HEK293 (cell line): Measurements from ENCODE around the gene CMYA5.

ENCODE experiments used
- CTCF ChIA-PET: fragments of 350-600 bp; formaldehyde crosslinking; extraction: SDS; loops from one replicate; lab custom pipeline; 2021; ENCODE audit warnings: antibody characterized with exemption; lab: Yijun Ruan, JAX
- POLR2A ChIA-PET: fragments of 300-600 bp; formaldehyde crosslinking; extraction: SDS; loops from one replicate; lab custom pipeline; 2020; ENCODE audit warnings: antibody characterized with exemption, inconsistent platforms; lab: Yijun Ruan, JAX
- H3K27ac ChIP-seq: fragments of 200-500 bp; sonication (Bioruptor generic); 2 replicates; pipeline ENCODE4 v1.5.1; 2014; ENCODE audit warnings: low read depth, low read length, control low read depth, inconsistent platforms; ENCODE audit errors: extremely low read depth
- H3K36me3 ChIP-seq, 2 experiments: fragments of 200-500 bp in 1 of 2; sonication (Bioruptor generic) in 1 of 2; 1 replicate in 1 of 2; 2 replicates in 1 of 2; pipeline ENCODE4 v1.5.1; 2014 to 2017; ENCODE audit warnings: inconsistent platforms in 2 of 2, low read length in 2 of 2; ENCODE audit not compliant: control insufficient read depth in 2 of 2, insufficient read depth in 1 of 2
- H3K4me1 ChIP-seq: fragments of 200-500 bp; sonication (Bioruptor generic); 2 replicates; pipeline ENCODE4 v1.5.1; 2014; ENCODE audit warnings: mild to moderate bottlenecking, low read length, inconsistent platforms; ENCODE audit not compliant: control insufficient read depth, insufficient read depth
- H3K4me3 ChIP-seq: 2 replicates; pipeline ENCODE4 v1.5.1; 2011; ENCODE audit warnings: low read depth, mild to moderate bottlenecking, control low read depth, low read length, moderate library complexity
- H3K9me3 ChIP-seq: fragments of 200-500 bp; sonication (Bioruptor generic); 2 replicates; pipeline ENCODE4 v1.5.1; 2014; ENCODE audit warnings: low read depth, low read length, inconsistent platforms; ENCODE audit not compliant: control insufficient read depth, insufficient read depth
- ATF2 ChIP-seq: fragments of 450-650 bp; formaldehyde crosslinking; IDR thresholded peaks from 2 replicates; pipeline ENCODE4 v1.5.1; 2016; ENCODE audit warnings: missing biosample characterization, missing genetic modification characterization, low read depth
- HIC1 ChIP-seq: fragments of 450-650 bp; formaldehyde crosslinking; IDR thresholded peaks from 2 replicates; pipeline ENCODE4 v1.5.1; 2016; ENCODE audit warnings: missing biosample characterization, missing genetic modification characterization
- HOXC10 ChIP-seq: sonication (generic); formaldehyde crosslinking; IDR thresholded peaks from 2 replicates; pipeline ENCODE4 v1.8.1; 2023; ENCODE audit warnings: mild to moderate bottlenecking, missing genetic modification reagents
- KLF10 ChIP-seq: fragments of 450-650 bp; IDR thresholded peaks from 2 replicates; pipeline ENCODE4 v1.5.1; 2018; ENCODE audit warnings: missing biosample characterization, mild to moderate bottlenecking, missing genetic modification characterization
- PRDM4 ChIP-seq: fragments of 450-650 bp; formaldehyde crosslinking; IDR thresholded peaks from 2 replicates; pipeline ENCODE4 v1.5.1; 2017; ENCODE audit warnings: missing biosample characterization, missing genetic modification characterization
- SALL2 ChIP-seq: fragments of 450-650 bp; formaldehyde crosslinking; IDR thresholded peaks from 2 replicates; pipeline ENCODE4 v1.5.0; 2017; ENCODE audit warnings: missing biosample characterization, mild to moderate bottlenecking, missing genetic modification characterization, borderline replicate concordance
- YY1 ChIP-seq: fragments of 450-650 bp; formaldehyde crosslinking; IDR thresholded peaks from 2 replicates; pipeline ENCODE4 v1.5.1; 2018; ENCODE audit warnings: missing biosample characterization, missing genetic modification characterization
- ZBTB44 ChIP-seq: fragments of 450-650 bp; IDR thresholded peaks from 2 replicates; pipeline ENCODE4 v1.5.1; 2018; ENCODE audit warnings: missing biosample characterization, mild to moderate bottlenecking, missing genetic modification characterization
- ZNF138 ChIP-seq: fragments of 450-650 bp; formaldehyde crosslinking; IDR thresholded peaks from 2 replicates; pipeline ENCODE4 v1.5.1; 2016; ENCODE audit warnings: missing biosample characterization, missing genetic modification characterization, borderline replicate concordance
- ZNF16 ChIP-seq: fragments of 450-650 bp; formaldehyde crosslinking; IDR thresholded peaks from 2 replicates; pipeline ENCODE4 v1.5.1; 2016; ENCODE audit warnings: low read depth, missing biosample characterization, missing genetic modification characterization
- ZNF335 ChIP-seq: fragments of 450-650 bp; formaldehyde crosslinking; conservative IDR thresholded peaks from 2 replicates; pipeline ENCODE4 v1.5.1; 2016; ENCODE audit warnings: missing biosample characterization, missing genetic modification characterization
- ZNF521 ChIP-seq: fragments of 450-650 bp; formaldehyde crosslinking; IDR thresholded peaks from 2 replicates; pipeline ENCODE4 v1.5.1; 2017; ENCODE audit warnings: missing biosample characterization, mild to moderate bottlenecking, missing genetic modification characterization
- ZNF549 ChIP-seq: fragments of 450-650 bp; IDR thresholded peaks from 2 replicates; pipeline ENCODE4 v1.5.1; 2018; ENCODE audit warnings: missing biosample characterization, missing genetic modification characterization, mild to moderate bottlenecking, inconsistent platforms, moderate library complexity
- ZNF555 ChIP-seq: fragments of 450-650 bp; formaldehyde crosslinking; conservative IDR thresholded peaks from 2 replicates; pipeline ENCODE4 v1.5.1; 2017; ENCODE audit warnings: missing biosample characterization, mild to moderate bottlenecking, missing genetic modification characterization, inconsistent platforms
- ZNF561 ChIP-seq: fragments of 450-650 bp; IDR thresholded peaks from 2 replicates; pipeline ENCODE4 v1.5.1; 2018; ENCODE audit warnings: missing biosample characterization, missing genetic modification characterization, borderline replicate concordance
- ZNF639 ChIP-seq: fragments of 450-650 bp; formaldehyde crosslinking; IDR thresholded peaks from 2 replicates; pipeline ENCODE4 v1.5.1; 2016; ENCODE audit warnings: missing biosample characterization, missing genetic modification characterization
- ZNF777 ChIP-seq: fragments of 450-650 bp; formaldehyde crosslinking; IDR thresholded peaks from 2 replicates; pipeline ENCODE4 v1.5.1; 2017; ENCODE audit warnings: missing biosample characterization, missing genetic modification characterization, borderline replicate concordance

CMYA5 gene

GRCh38 chr5:79685627-79686026 lies 4.0 kb upstream of the CMYA5 start:
- Histone ChIP-seq H3K9me3 (no peaks in the 10 kb centered on the region), H3K4me1 (no peaks in the 10 kb centered on the region), H3K27ac (no peak overlapping the region), H3K36me3 (peaks cover 36 to 62% of the 10 kb centered on the region in 2 experiments), H3K4me3 (no peak overlapping the region)
- CTCF ChIA-PET: no interaction called here
- POLR2A ChIA-PET: no interaction called here
- TF ChIP-seq ZNF777 (tag by site-specific recombination) (no peak), PRDM4 (tag by site-specific recombination) (no peak), ZNF639 (tag by site-specific recombination) (no peak), ZNF555 (tag by site-specific recombination) (no peak), ZNF549 (tag by site-specific recombination) (no peak), ZNF335 (tag by site-specific recombination) (no peak), ZBTB44 (tag by site-specific recombination) (no peak), ZNF16 (tag by site-specific recombination) (no peak), ATF2 (no peak), KLF10 (no peak), ZNF138 (no peak), ZNF561 (tag by site-specific recombination) (no peak), SALL2 (tag by site-specific recombination) (no peak), YY1 (tag by site-specific recombination) (no peak), ZNF521 (tag by site-specific recombination) (no peak)

- Histone ChIP-seq H3K36me3 (peaks cover 28 to 52% of the 10 kb centered on the region in 2 experiments), H3K27ac (no peak overlapping the region), H3K4me3 (no peak overlapping the region), H3K9me3 (no peaks in the 10 kb centered on the region), H3K4me1 (no peaks in the 10 kb centered on the region)
- TF ChIP-seq HOXC10 (CRISPR knock-in tag) (no peak), HIC1 (no peak)
- ChIA-PET CTCF (no interaction called here), POLR2A (no interaction called here)
Observed at GRCh38 chr5:79686799-79687198, 2.8 kb upstream of the CMYA5 start.
